ENCODE measurements around the gene ZNF729.

- no peak for TF ChIP-seq MNT (conservative IDR thresholded peaks at IDR 0.05)
- TF ChIP-seq ARID4B (CRISPR knock-in tag; IDR thresholded peaks at IDR 0.05) = no peak
- TF ChIP-seq REST (IDR thresholded peaks at IDR 0.05; ENCODE audit: borderline replicate concordance) = no peak
- no peak for TF ChIP-seq REST (CRISPR knock-in tag; IDR thresholded peaks at IDR 0.05; ENCODE audit: low read depth)
- no peak for TF ChIP-seq SPI1 (IDR thresholded peaks at IDR 0.05; ENCODE audit: borderline replicate concordance, low read depth, low read length)
- no peak for TF ChIP-seq POLR2A (conservative IDR thresholded peaks at IDR 0.05)
- TF ChIP-seq ZNF764 (CRISPR knock-in tag; IDR thresholded peaks at IDR 0.05; ENCODE audit: low read depth) = no peak
- no peak for TF ChIP-seq MCM5 (IDR thresholded peaks at IDR 0.05; ENCODE audit: low read depth)
- no peak for TF ChIP-seq ZNF175 (CRISPR knock-in tag; IDR thresholded peaks at IDR 0.05; ENCODE audit: low read depth)
- no peak for TF ChIP-seq KLF16 (IDR thresholded peaks at IDR 0.05)
- no peak for TF ChIP-seq BRF2 (IDR thresholded peaks at IDR 0.05; ENCODE audit: borderline replicate concordance, insufficient read depth, insufficient read length)
These were observed 25.7 kb upstream of the ZNF729 start for GRCh38 chr19:22260499-22260898.
